Adrenal gland (tissue), 12 donors: ENCODE measurements around the gene TBX3. TPM values are rescaled to one million over a fixed set of nuclear protein-coding genes. Genes with fewer than 3 reads are reported as not detected.

Source experiments
- DNase-seq, 7 donors: peaks; one replicate each; pipeline ENCODE4 v3.0.0-alpha.2; 2019 to 2020
- H3K27ac ChIP-seq, 5 donors: fragments of 200-600 bp; sonication (generic) in 4 of 5; 1 replicate in 3 of 5; 2 replicates in 2 of 5; pipeline versions ENCODE4 v1.5.1 to v1.8.0; 2016 to 2020; ENCODE audit warnings: mild to moderate bottlenecking in 1 of 5
- H3K27me3 ChIP-seq: fragments of 200-600 bp; 2 replicates; pipeline ENCODE4 v1.8.0; 2021
- H3K36me3 ChIP-seq, 2 donors: fragments of 200-600 bp; replicated peaks in 1 of 2; 1 replicate in 1 of 2; 2 replicates in 1 of 2; pipeline versions ENCODE4 v1.5.1 to v1.8.0; 2018 to 2022
- H3K4me1 ChIP-seq, 2 donors: fragments of 200-600 bp; replicated peaks in 1 of 2; 1 replicate in 1 of 2; 2 replicates in 1 of 2; pipeline versions ENCODE4 v1.5.1 to v1.8.0; 2018 to 2021
- H3K4me3 ChIP-seq, 4 donors: fragments of 200-600 bp; sonication (generic) in 3 of 4; one replicate each; pipeline ENCODE4 v1.5.1; 2016 to 2018
- H3K9me3 ChIP-seq, 3 donors: fragments of 200-600 bp; sonication (generic) in 1 of 3; replicated peaks in 1 of 3; 1 replicate in 2 of 3; 2 replicates in 1 of 3; pipeline versions ENCODE4 v1.5.1 to v1.8.0; 2016 to 2021
- CTCF ChIP-seq, 6 experiments: fragments of 450-650 bp in 4 of 6; fragments of 200-600 bp in 2 of 6; sonication (generic) in 1 of 6; IDR thresholded peaks; 1 replicate in 5 of 6; 2 replicates in 1 of 6; pipeline versions ENCODE4 v1.5.1 to v1.8.0; 2016 to 2021; ENCODE audit warnings: antibody characterized with exemption in 6 of 6, mild to moderate bottlenecking in 2 of 6, moderate library complexity in 1 of 6
- POLR2A ChIP-seq, 2 donors: fragments of 450-650 bp; IDR thresholded peaks; one replicate each; pipeline ENCODE4 v1.6.1; 2017; ENCODE audit warnings: antibody characterized with exemption in 2 of 2, mild to moderate bottlenecking in 2 of 2, moderate library complexity in 1 of 2
- WGBS, 4 donors: extraction: QIAGEN DNeasy Blood & Tissue Kit in 2 of 4; methylation state at CpG; one replicate each; pipeline versions ENCODE4 v1.1.5 to v1.1.7; 2013 to 2017; 5-methylcytosine and 5-hydroxymethylcytosine counted together
- intact Hi-C, 2 donors: fragments of 100-400 bp; cut with DNase I; formaldehyde crosslinking; loops; one replicate each; pipeline versions ENCODE4 v1.14.1 to v1.15.0; 2022 to 2023
- polyA plus RNA-seq, 3 donors: library from polyadenylated mRNA; stranded (reverse); fragments of 200-250 nt in 2 of 3; fragments of 350-450 nt in 1 of 3; fragmentation: Illumina TruSeq in 1 of 3; extraction: RNeasy Lipid Tissue Mini Kit (QIAGEN cat#74804) in 1 of 3; gene quantifications; one replicate each; pipeline ENCODE4 v1.2.3, GENCODE V29; 2013 to 2014
- total RNA-seq, 9 donors: library from RNA; depleted of rRNA in 4 of 9; stranded (reverse); fragments of >200 nt in 4 of 9; fragments of 120-200 nt in 1 of 9; fragmentation: NEBNext Ultra II Directional in 1 of 9; extraction: Animal tissue kit (Norgen Biotek cat#: 25700) in 1 of 9; gene quantifications; one replicate each; pipeline versions ENCODE4 v1.1.0 to v1.2.4, GENCODE V29; 2013 to 2023
- donor health status: healthy with polysubstance abuse.
- donor health status: Bipolar disorder and iron deficiency.
- donor health status: DM: yes; HTN: yes; CAD: no.
- donor health status: DM: no; HTN: no; CAD: no.
- donor health status: DM: no; HTN: no; CAD: no.
- donor health status: DM: yes; HTN: yes; CAD: no.

Gene TBX3
- total and polyA plus RNA-seq, 12 donors: 156 to 602 (median 354) TPM

GRCh38 chr12:114682106-114682784 lies 1.7 kb downstream of the TBX3 start:
- Histone ChIP-seq H3K27ac (peak overlapping the region; percentile 93 to 99 (median 97)), H3K4me3 (peak overlapping the region; percentile 74 to 90 (median 84)), H3K9me3 (no peaks in the 10 kb centered on the region), H3K27me3 (no peaks in the 10 kb centered on the region), H3K36me3 (peaks cover 0 to 41% of the 10 kb centered on the region in 2 donors), H3K4me1 (peaks cover 9 to 21% of the 10 kb centered on the region in 2 donors)
- 3 to 22% (median 15%) methylated on average over 10 of the region's 10 CpGs for WGBS, 4 donors
- peak in 1 of 7 donors; percentile 28 for DNase-seq
- intact Hi-C loops: loop anchor here in 1 of 2 donors (10.0 kb wide), 1 partner anchor 93 kb away; no protein-coding TSS in a partner anchor
- no peak for TF ChIP-seq CTCF (IDR thresholded peaks at IDR 0.05)
- no peak for TF ChIP-seq POLR2A (IDR thresholded peaks at IDR 0.05)

GRCh38 chr12:114681116-114681871 lies 2.7 kb downstream of the TBX3 start:
- Histone ChIP-seq H3K36me3 (peaks cover 0 to 50% of the 10 kb centered on the region in 2 donors), H3K4me3 (peak overlapping the region; percentile 40 to 89 (median 76)), H3K4me1 (peaks cover 19 to 30% of the 10 kb centered on the region in 2 donors), H3K27ac (peak overlapping the region; percentile 93 to 99 (median 97)), H3K27me3 (no peaks in the 10 kb centered on the region), H3K9me3 (no peaks in the 10 kb centered on the region)
- DNase-seq: peak in 2 of 7 donors; percentile 33 to 42
- WGBS, 4 donors: 6 to 16% (median 13%) methylated on average over 17 of the region's 17 CpGs
- intact Hi-C loops: loop anchor here in 1 of 2 donors (10.0 kb wide), 1 partner anchor 94 kb away; no protein-coding TSS in a partner anchor
- no peak for TF ChIP-seq CTCF (IDR thresholded peaks at IDR 0.05)
- TF ChIP-seq POLR2A (IDR thresholded peaks at IDR 0.05): peak in 1 of 2 donors; percentile 39

GRCh38 chr12:114680604-114681069 lies 3.3 kb downstream of the TBX3 start:
- WGBS, 4 donors: 11 to 17% (median 12%) methylated on average over 11 of the region's 11 CpGs
- Histone ChIP-seq H3K4me3 (peak overlapping the region; percentile 10 to 89 (median 76)), H3K27ac (peak overlapping the region; percentile 93 to 99 (median 97)), H3K9me3 (no peaks in the 10 kb centered on the region), H3K36me3 (peaks cover 0 to 56% of the 10 kb centered on the region in 2 donors), H3K27me3 (no peaks in the 10 kb centered on the region), H3K4me1 (peaks cover 25 to 36% of the 10 kb centered on the region in 2 donors)
- peak in 1 of 7 donors; percentile 39 for DNase-seq
- intact Hi-C loops: loop anchor here in 1 of 2 donors (10.0 kb wide), 1 partner anchor 94 kb away; no protein-coding TSS in a partner anchor
- no peak for TF ChIP-seq CTCF (IDR thresholded peaks at IDR 0.05)
- no peak for TF ChIP-seq POLR2A (IDR thresholded peaks at IDR 0.05)

- Histone ChIP-seq H3K27ac (peak overlapping the region; percentile 93 to 99 (median 97)), H3K4me1 (peaks cover 26 to 34% of the 10 kb centered on the region in 2 donors), H3K27me3 (no peaks in the 10 kb centered on the region), H3K9me3 (no peaks in the 10 kb centered on the region), H3K36me3 (peaks cover 0 to 60% of the 10 kb centered on the region in 2 donors), H3K4me3 (peak overlapping the region; percentile 22 to 78 (median 72))
- intact Hi-C loops: loop anchor here in 1 of 2 donors (10.0 kb wide), 1 partner anchor 95 kb away; no protein-coding TSS in a partner anchor
- 31 to 36% (median 32%) methylated on average over 11 of the region's 11 CpGs for WGBS, 4 donors
- peak in 1 of 7 donors; percentile 20 for DNase-seq
- peak in 1 of 2 donors; percentile 30 for TF ChIP-seq POLR2A (IDR thresholded peaks at IDR 0.05)
- no peak for TF ChIP-seq CTCF (IDR thresholded peaks at IDR 0.05)
Measured at GRCh38 chr12:114679942-114680341, 4.0 kb downstream of the TBX3 start.
